HCEC 1CT (cell line): ENCODE measurements around the gene LRP8.

Experiments used
- DNase-seq: peaks from one replicate; pipeline ENCODE4 v3.0.0-alpha.2; 2017

The LRP8 gene

GRCh38 chr1:53339736-53340635 lies 12.1 kb upstream of the LRP8 start:
- DNase-seq, result no peak

DNA sequence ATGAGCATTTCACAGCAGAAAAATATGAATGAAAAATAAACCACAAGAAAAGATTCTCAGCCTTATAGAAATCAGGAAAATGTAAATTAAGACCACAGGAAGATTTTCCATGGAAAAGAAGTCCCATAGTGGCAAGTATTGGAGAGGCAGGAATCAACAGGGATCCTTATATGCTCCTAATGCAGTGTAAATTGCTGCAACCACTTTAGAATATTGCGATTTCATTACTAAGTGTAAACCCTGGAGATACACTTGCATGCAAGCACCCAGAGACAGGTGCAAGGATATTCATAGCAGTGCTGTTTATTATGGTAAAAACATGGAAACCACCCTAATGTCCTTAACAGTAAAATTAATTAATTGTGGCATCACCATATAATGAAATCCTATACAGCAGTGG lies 10.6 kb upstream of the LRP8 start:
- DNase-seq, result no peak

GRCh38 chr1:53337499-53337898 lies 9.6 kb upstream of the LRP8 start:
- DNase-seq, result no peak

DNA sequence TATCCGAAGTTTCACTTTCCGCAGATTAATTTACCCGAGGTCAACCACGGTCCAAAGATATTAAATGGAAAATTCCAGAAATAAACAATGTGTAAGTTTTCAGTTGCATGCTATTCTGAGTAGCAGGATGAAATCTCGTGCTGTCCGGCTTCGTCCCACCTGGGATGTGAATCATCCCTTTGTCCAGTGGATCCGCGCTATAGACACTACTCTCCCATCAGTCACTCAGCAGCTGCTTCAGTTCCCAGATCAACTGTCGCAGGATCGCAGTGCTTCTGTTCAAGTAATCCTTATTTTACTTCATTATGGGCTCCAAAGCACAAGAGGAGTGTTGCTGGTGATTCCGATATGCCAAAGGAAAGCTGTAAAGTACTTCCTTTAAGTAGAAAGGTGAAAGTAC lies 8.3 kb upstream of the LRP8 start:
- no peak for DNase-seq

GRCh38 chr1:53335661-53336060 lies 7.8 kb upstream of the LRP8 start:
- DNase-seq, result no peak

DNA sequence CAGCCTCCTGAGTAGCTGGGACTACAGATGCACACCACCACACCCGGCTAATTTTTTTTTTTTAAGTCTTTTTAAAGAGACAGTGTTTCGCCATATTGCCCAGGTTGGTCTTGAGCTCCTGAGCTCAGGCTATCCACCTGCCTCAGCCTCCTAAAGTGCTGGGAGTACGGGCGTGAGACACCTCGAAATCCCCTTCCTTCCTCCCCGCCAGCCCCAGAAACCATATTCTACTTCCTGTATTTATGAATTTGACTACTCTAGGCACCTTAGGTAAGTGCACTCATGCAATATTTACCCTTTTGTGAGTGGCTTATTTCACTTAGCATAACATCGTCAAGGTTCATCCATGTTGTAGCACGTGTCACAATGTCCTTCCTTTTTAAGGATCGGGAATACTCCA lies 6.9 kb upstream of the LRP8 start:
- no peak for DNase-seq

- DNase-seq, result no peak
Measured at GRCh38 chr1:53334312-53334711, 6.4 kb upstream of the LRP8 start.

GRCh38 chr1:53332833-53333232 lies 5.0 kb upstream of the LRP8 start:
- no peak for DNase-seq

DNA sequence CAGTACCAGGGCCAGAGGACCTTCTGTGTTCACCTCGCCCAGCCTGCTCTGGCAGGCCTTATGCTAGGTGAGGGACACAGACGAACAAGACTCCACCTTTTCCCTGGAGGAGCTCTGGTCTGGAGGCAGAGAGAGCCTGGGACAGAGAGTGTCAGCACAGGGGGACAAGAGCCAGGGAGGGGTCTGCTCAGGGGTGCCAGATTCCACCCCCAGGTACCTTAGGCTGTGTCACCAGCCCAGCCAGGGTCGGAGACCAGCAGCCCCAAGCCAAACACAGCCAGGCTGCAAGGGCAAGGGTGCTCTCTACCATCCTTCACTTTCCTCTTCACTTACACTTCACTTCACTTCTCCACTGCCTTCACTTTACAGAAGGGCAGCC lies 4.3 kb upstream of the LRP8 start:
- DNase-seq, result no peak

- DNase-seq, result no peak
Measured at GRCh38 chr1:53331446-53332185, 3.7 kb upstream of the LRP8 start.

DNA sequence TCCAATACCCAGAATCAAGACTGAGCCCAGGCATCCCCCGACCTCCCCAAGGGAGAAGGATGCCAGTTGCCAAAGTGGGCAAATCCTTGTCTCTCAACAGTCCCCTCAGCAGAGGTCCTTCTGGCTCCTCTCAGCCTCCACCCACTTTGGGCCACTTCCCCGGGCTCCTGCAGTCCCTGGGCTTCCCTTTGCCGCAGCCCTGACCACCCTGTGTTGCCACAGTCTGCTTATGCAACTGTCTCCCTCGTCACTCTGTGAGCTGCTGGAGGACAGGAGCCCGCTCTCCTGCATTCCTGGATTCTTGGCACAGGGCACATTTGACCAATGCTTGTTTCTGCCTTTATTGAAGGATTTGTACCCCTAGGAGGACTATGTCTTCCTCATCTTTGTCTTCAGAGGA lies 2.9 kb upstream of the LRP8 start:
- no peak for DNase-seq

GRCh38 chr1:53328541-53329499 lies 950 bp upstream of the LRP8 start:
- DNase-seq, result no peak

DNA sequence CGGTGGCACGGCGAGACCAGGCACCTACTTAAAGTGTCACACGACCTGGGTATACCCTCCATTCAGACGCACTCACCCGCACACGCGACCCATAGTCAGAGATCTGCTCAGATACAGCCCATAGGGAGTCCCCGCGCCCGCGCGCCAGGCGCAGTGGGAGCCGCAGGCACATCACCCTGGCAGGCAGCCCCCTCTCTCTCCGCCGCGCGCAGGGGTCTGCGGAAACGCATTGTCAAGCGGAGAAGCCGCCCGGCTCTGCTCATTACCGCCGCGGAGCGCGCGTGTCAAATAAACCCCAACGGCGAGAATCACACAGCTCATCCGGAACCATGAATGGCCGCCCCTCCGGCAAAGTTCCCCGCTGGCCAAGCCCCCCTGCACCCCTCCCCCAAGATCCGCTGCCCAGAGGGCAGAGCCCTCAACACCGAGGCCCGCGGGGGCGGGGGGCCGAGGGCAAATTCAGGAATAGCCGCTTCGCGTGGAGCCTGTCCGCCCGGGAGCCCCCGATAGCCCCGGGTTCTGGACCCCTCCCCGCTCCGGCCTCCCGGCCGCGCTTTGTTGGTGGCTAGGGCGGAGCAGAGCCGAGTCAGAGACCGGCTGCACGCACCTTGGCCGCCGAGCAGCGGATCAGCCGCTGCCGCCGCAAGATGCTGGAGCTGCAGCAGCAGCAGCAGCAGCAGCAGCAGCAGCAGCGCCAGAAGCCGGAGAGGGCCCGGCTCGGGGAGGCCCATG lies 522 bp downstream of the LRP8 start:
- DNase-seq, result peak; percentile 20

GRCh38 chr1:53326598-53327181 lies 1.2 kb downstream of the LRP8 start:
- peak; percentile 4 for DNase-seq

- peak; percentile 93 for DNase-seq
Measured at GRCh38 chr1:53326088-53326597, 1.7 kb downstream of the LRP8 start.

GRCh38 chr1:53325326-53326087 lies 2.4 kb downstream of the LRP8 start:
- DNase-seq, result no peak

GRCh38 chr1:53324728-53325297 lies 3.1 kb downstream of the LRP8 start:
- DNase-seq, result no peak

DNA sequence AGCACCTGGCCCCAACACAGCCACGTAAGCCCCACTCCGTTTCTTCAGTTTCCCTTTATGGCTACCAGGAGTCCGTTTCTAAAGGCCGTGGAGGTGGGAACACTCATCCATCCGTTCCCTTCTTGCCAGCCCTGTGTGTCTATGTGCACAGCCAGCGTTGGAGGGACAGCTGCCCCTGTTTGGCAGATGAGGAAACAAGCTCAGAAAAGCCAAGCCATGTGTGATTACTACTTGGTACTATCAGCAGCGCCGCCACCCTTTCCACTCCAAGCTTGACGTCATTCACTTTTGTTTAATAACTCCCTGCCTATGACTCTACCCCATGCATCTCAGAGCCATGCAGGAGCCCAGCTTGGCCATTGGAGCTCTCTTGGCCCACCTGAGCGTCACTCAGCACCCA lies 3.5 kb downstream of the LRP8 start:
- DNase-seq, result no peak

DNA sequence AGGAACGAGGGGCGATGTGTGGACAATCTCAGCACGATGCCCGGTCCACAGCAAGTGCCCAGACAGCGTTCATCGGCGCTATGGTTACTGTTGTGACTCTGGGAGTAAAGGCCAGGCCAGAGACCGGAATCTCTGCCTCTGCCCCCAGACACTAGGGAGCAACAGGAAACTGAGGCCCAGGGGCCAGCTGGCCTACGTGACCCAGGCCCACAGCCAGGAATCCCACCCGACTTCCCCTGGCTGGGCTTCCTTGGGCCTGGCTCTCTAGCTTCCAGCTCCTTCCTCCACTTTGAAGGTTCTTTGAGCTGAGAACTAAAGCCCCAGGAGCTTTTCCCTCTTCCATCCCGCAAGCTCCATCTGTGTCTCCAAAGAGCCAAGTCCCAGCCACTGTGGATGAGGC lies 4.6 kb downstream of the LRP8 start:
- DNase-seq, result no peak

DNA sequence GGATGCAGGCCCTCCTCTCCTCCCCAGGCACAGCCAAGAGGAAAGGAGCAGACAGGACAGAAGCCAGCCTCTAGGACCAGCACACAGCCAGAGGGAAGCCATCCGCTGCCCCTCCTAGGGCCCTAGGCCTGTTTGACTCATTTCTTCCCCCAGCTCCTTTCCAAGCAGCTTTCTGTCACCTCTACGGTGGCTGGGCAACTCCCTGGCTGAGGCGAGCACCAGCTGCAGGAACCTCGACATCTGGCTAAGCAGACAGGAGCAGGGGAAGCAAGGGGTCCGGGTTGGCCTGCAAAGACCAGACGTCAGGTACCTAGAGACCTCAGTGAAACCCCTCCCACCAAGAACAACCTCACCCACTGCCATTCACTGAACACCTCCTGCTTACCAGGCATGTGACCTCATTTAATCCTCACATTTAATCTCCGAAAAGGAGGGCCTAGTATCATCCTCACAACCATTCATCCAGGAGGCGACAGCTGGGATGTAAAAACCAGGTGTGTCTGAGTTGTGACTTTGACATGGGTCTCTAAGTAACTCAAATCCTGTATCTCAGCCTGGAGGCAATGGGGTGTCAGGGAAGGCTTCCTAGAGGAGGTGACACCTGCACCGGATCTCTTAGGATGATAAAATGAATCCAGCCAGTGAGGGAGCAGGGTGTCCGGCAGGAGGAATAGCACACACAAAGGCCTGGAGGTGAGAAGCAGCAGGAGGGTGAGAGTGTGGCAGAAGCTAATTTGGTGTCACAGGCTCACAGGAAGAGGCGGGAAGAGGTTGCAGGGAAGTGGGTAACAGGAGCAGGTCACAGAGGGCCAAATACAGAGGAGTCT lies 5.9 kb downstream of the LRP8 start:
- DNase-seq, result no peak
